DND-41 (cell line): Measurements from ENCODE around the gene SPEF2.

Experiments
- ATAC-seq: fragments of 200-7000 bp; cut with Tn5 transposase; 3 replicates; pipeline ENCODE4 v1.9.1; 2021; ENCODE audit warnings: low read depth; ENCODE audit not compliant: insufficient read depth
- DNase-seq: peaks from one replicate; pipeline ENCODE4 v3.0.0-alpha.2; 2020
- H2AFZ ChIP-seq: 2 replicates; pipeline ENCODE4 v1.6.0; 2012; ENCODE audit warnings: low read depth, low read length
- H3K27ac ChIP-seq: 2 replicates; pipeline ENCODE4 v1.5.1; 2012; ENCODE audit warnings: low read length, inconsistent platforms
- H3K27me3 ChIP-seq: fragments of 200-600 bp; sonication (generic); 2 replicates; pipeline ENCODE4 v1.6.0; 2012; ENCODE audit warnings: low read length, mild to moderate bottlenecking, inconsistent platforms; ENCODE audit not compliant: insufficient read depth, poor library complexity
- H3K36me3 ChIP-seq: 2 replicates; pipeline ENCODE4 v1.5.1; 2012; ENCODE audit warnings: low read length, inconsistent platforms; ENCODE audit not compliant: insufficient read depth
- H3K4me1 ChIP-seq: 2 replicates; pipeline ENCODE4 v1.5.1; 2012; ENCODE audit warnings: mild to moderate bottlenecking, low read length; ENCODE audit not compliant: insufficient read depth
- H3K4me2 ChIP-seq: 2 replicates; pipeline ENCODE4 v1.6.0; 2012; ENCODE audit warnings: mild to moderate bottlenecking, moderate library complexity, low read length, inconsistent platforms; ENCODE audit not compliant: insufficient read depth
- H3K4me3 ChIP-seq, 2 experiments: fragments of 200-600 bp in 1 of 2; shearing (Covaris generic) in 1 of 2; 2 replicates each; pipeline ENCODE4 v1.5.1; 2012 to 2016; ENCODE audit warnings: inconsistent platforms in 2 of 2, low read length in 2 of 2, mild to moderate bottlenecking in 2 of 2, low read depth in 1 of 2, moderate library complexity in 1 of 2
- H3K79me2 ChIP-seq: 2 replicates; pipeline ENCODE4 v1.6.0; 2012; ENCODE audit warnings: low read length, inconsistent platforms; ENCODE audit not compliant: insufficient read depth
- H3K9ac ChIP-seq: 2 replicates; pipeline ENCODE4 v1.6.0; 2012; ENCODE audit warnings: low read depth, mild to moderate bottlenecking, inconsistent platforms, low read length, moderate library complexity
- H3K9me3 ChIP-seq: 2 replicates; pipeline ENCODE4 v1.5.1; 2012; ENCODE audit warnings: low read length, moderate library complexity, mild to moderate bottlenecking, inconsistent platforms; ENCODE audit not compliant: insufficient read depth, severe bottlenecking
- H4K20me1 ChIP-seq: 2 replicates; pipeline ENCODE4 v1.6.0; 2012; ENCODE audit warnings: low read length; ENCODE audit not compliant: insufficient read depth
- CTCF ChIP-seq: IDR thresholded peaks from 2 replicates; pipeline ENCODE4 v1.5.1; 2012; ENCODE audit warnings: borderline replicate concordance, low read length, moderate library complexity, mild to moderate bottlenecking; ENCODE audit not compliant: poor library complexity, severe bottlenecking; ENCODE audit errors: extremely low read depth
- EZH2 ChIP-seq: IDR thresholded peaks from 3 replicates; pipeline ENCODE4 v1.6.1; 2012; ENCODE audit warnings: borderline replicate concordance, low read depth, mild to moderate bottlenecking, moderate library complexity, low read length, inconsistent platforms; ENCODE audit not compliant: severe bottlenecking

SPEF2 gene

GRCh38 chr5:35847961-35848360 lies 230.3 kb downstream of the SPEF2 start:
- Histone ChIP-seq H3K36me3 (0 out of 2 replicates have a peak, but pooled peaks cover 5% of the 10 kb centered on the region), H2AFZ (no peak overlapping the region), H3K4me1 (peaks cover 38% of the 10 kb centered on the region), H3K27me3 (no peaks in the 10 kb centered on the region), H3K4me3 (no peak overlapping the region), H3K79me2 (no peaks in the 10 kb centered on the region), H4K20me1 (no peaks in the 10 kb centered on the region), H3K9ac (no peak overlapping the region), H3K9me3 (peaks cover 47% of the 10 kb centered on the region), H3K27ac (no peak overlapping the region), H3K4me2 (no peak overlapping the region)
- TF ChIP-seq CTCF (no peak), EZH2 (no peak)
- no peak for ATAC-seq
- no peak for DNase-seq

GRCh38 chr5:35849860-35850259 lies 232.2 kb downstream of the SPEF2 start:
- peaks cover 31% of the 10 kb centered on the region for H3K9me3 ChIP-seq
- no peaks in the 10 kb centered on the region for H3K27me3 ChIP-seq
- peak overlapping the region; percentile 26 for H3K27ac ChIP-seq
- no peaks in the 10 kb centered on the region for H3K79me2 ChIP-seq
- H2AFZ ChIP-seq, result peak overlapping the region; percentile 43
- no peak overlapping the region for H3K9ac ChIP-seq
- no peak overlapping the region for H3K4me3 ChIP-seq
- no peaks in the 10 kb centered on the region for H4K20me1 ChIP-seq
- DNase-seq (peak; percentile 41), ATAC-seq (peak; percentile 60)
- no peak overlapping the region for H3K4me2 ChIP-seq
- H3K36me3 ChIP-seq, result 0 out of 2 replicates have a peak, but pooled peaks cover 5% of the 10 kb centered on the region
- no peak for TF ChIP-seq EZH2
- peak; percentile 18 for TF ChIP-seq CTCF
- peaks cover 54% of the 10 kb centered on the region for H3K4me1 ChIP-seq

- no peaks in the 10 kb centered on the region for H3K36me3 ChIP-seq
- H3K27ac ChIP-seq, result 0 out of 2 replicates have a peak overlapping the region, but pooled peaks have one; percentile 46
- no peaks in the 10 kb centered on the region for H4K20me1 ChIP-seq
- H3K9ac ChIP-seq, result no peak overlapping the region
- ATAC-seq (no peak), DNase-seq (no peak)
- no peak overlapping the region for H2AFZ ChIP-seq
- H3K27me3 ChIP-seq, result no peaks in the 10 kb centered on the region
- H3K9me3 ChIP-seq, result peaks cover 18% of the 10 kb centered on the region
- H3K4me3 ChIP-seq, result no peak overlapping the region
- H3K4me2 ChIP-seq, result no peak overlapping the region
- TF ChIP-seq EZH2, result no peak
- no peak for TF ChIP-seq CTCF
- peaks cover 66% of the 10 kb centered on the region for H3K4me1 ChIP-seq
- H3K79me2 ChIP-seq, result peaks cover 10% of the 10 kb centered on the region
Observed at GRCh38 chr5:35850967-35851680, 233.5 kb downstream of the SPEF2 start.
